ENCODE measurements around the gene MKS1.
A peak's percentile ranks its signal among the peaks of the same experiment; 100 is the strongest.

Gene MKS1

DNA sequence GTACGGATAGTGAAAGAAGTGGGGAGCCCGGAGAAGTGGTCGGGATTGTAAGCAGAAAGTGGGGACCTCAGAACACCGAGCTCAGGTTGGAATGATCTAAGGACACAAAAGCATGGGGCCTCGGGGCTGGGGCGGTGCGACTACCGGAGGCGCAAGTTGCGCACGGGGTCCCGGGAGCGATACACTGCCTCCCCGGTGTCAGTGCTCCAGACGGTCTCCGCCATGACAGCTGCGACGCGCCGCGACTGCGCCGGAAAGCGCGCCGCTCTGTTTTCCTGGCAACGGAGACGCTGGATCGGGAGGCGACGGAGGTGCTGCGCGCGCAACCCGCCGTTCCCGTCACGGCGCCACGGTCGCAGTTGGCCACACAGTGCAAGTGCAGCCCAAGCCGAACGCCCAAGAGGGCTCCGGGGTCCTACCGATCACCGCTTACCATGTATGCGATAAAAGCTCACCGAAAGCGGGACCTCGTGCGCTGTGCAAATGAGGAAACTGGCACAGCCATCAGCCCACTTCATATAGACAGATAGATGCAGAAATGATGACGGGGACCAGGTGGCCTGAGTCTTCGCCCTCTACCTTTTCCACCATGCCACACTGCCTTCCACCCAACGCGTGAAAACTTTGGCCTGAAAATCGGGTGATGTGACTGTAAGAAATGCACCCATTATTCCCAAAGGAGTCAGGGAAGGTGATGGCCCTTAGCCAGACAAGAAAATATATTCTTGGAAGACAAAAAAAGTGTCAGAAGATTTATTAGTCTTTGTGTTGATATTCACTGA is at the start of gene MKS1:
Gene MKS1 (minus strand): TSS at position 249 of the 782 bp plus-strand sequence. CDS start 25 bp downstream, at position 224.
- Histone ChIP-seq H3K27ac (ENCODE audit: low read length) (peak within 1 kb of the TSS; percentile 80), H3K4me1 (ENCODE audit: control insufficient read depth in 1 of 2, insufficient read depth in 2 of 2, low read length in 2 of 2) (peaks cover 0 to 11% of the 10 kb centered on the region in 2 donors), H3K27me3 (ENCODE audit: low read depth, low read length) (no peaks in the 10 kb centered on the region), H3K4me3 (ENCODE audit: low read depth in 1 of 2, low read length in 2 of 2) (peak within 1 kb of the TSS; percentile 94), H3K9me3 (ENCODE audit: control insufficient read depth in 1 of 2, low read length in 2 of 2) (no peaks in the 10 kb centered on the region), H3K36me3 (ENCODE audit: control insufficient read depth in 1 of 2, insufficient read depth in 2 of 2, low read length in 2 of 2) (peaks cover 6 to 18% of the 10 kb centered on the region in 2 donors)

- no peaks in the 10 kb centered on the region for H3K9me3 ChIP-seq (ENCODE audit: control insufficient read depth in 1 of 2, low read length in 2 of 2)
- no peaks in the 10 kb centered on the region for H3K4me1 ChIP-seq (ENCODE audit: control insufficient read depth in 1 of 2, insufficient read depth in 2 of 2, low read length in 2 of 2)
- no peaks in the 10 kb centered on the region for H3K36me3 ChIP-seq (ENCODE audit: control insufficient read depth in 1 of 2, insufficient read depth in 2 of 2, low read length in 2 of 2)
- H3K4me3 ChIP-seq (ENCODE audit: low read depth in 1 of 2, low read length in 2 of 2): no peak overlapping the region
- H3K27ac ChIP-seq (ENCODE audit: low read length): no peak overlapping the region
- H3K27me3 ChIP-seq (ENCODE audit: low read depth, low read length): peaks cover 11% of the 10 kb centered on the region
Measured at GRCh38 chr17:58268326-58268725, 49.3 kb upstream of the MKS1 start.

- H3K27ac ChIP-seq (ENCODE audit: low read length): no peak overlapping the region
- H3K9me3 ChIP-seq (ENCODE audit: control insufficient read depth in 1 of 2, low read length in 2 of 2): no peaks in the 10 kb centered on the region
- H3K4me3 ChIP-seq (ENCODE audit: low read depth in 1 of 2, low read length in 2 of 2): no peak overlapping the region
- H3K4me1 ChIP-seq (ENCODE audit: control insufficient read depth in 1 of 2, insufficient read depth in 2 of 2, low read length in 2 of 2): no peaks in the 10 kb centered on the region
- no peaks in the 10 kb centered on the region for H3K36me3 ChIP-seq (ENCODE audit: control insufficient read depth in 1 of 2, insufficient read depth in 2 of 2, low read length in 2 of 2)
- peaks cover 11% of the 10 kb centered on the region for H3K27me3 ChIP-seq (ENCODE audit: low read depth, low read length)
Measured at GRCh38 chr17:58267347-58268324, 48.6 kb upstream of the MKS1 start.

DNA sequence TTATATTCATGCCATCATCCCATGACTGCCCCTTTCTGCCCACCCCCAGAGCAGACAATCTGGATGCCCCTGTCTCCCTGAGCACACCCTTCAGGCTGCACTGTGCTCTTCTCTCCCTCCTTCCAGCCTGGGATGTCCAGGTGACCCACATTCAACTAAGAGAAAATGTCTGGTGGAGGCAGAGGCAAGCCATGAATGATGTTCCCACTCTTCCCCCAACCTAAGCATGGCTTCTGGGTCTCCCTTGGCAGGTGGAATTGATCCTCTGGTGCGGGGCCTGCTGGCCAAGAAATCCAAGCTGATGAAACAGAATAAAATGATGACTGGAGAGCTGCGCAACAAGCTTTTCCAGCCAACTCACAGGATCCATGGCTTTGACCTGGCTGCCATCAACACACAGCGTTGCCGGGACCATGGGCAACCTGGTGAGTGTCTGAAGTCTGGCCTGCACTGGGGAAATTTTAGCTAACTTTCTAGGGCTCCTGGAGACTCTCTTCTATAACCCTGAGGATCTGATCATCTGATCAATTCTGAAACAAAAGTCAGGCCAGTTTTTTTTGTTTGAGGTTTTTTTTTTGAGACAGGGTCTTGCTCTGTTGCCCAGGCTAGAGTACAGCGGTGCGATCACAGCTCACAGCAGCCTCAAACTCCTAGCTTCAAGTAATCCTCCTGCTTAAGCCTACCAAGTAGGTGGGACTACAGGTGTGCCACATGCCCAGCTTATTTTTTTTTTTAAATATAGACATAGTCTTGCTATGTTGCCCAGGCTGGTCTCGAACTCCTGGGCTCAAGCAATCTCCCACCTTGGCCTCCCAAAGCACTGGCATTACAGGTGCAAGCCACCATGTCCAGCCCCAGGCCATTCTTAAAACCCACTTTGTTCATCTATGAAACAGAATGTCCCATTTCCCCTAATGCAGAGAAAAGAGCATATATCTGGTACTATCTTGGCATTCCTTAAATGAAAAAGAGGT is 47.1 kb upstream of the MKS1 start:
- Histone ChIP-seq H3K36me3 (ENCODE audit: control insufficient read depth in 1 of 2, insufficient read depth in 2 of 2, low read length in 2 of 2) (no peaks in the 10 kb centered on the region), H3K27ac (ENCODE audit: low read length) (no peak overlapping the region), H3K9me3 (ENCODE audit: control insufficient read depth in 1 of 2, low read length in 2 of 2) (no peaks in the 10 kb centered on the region), H3K4me1 (ENCODE audit: control insufficient read depth in 1 of 2, insufficient read depth in 2 of 2, low read length in 2 of 2) (no peaks in the 10 kb centered on the region), H3K4me3 (ENCODE audit: low read depth in 1 of 2, low read length in 2 of 2) (no peak overlapping the region), H3K27me3 (ENCODE audit: low read depth, low read length) (peaks cover 11% of the 10 kb centered on the region)

DNA sequence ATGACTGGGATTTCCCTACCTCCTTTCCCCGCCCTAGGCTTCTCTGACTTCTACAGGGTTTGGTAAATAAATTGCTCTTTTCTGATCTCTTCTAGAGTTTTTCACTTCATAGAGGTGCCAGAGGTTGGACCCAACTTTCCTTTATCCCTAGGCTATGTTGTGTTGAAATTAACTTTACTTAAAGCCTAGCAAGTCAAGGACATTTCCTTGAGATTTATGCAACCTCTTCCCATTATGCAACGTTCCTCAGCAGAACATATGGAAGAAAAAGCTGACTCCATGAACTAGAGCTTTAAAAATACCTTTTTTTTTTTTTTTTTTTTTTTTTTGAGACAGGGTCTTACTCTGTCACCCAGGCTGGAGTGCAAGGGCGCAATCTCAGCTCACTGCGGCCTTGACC is 46.2 kb upstream of the MKS1 start:
- Histone ChIP-seq H3K4me3 (ENCODE audit: low read depth in 1 of 2, low read length in 2 of 2) (no peak overlapping the region), H3K4me1 (ENCODE audit: control insufficient read depth in 1 of 2, insufficient read depth in 2 of 2, low read length in 2 of 2) (no peaks in the 10 kb centered on the region), H3K27ac (ENCODE audit: low read length) (no peak overlapping the region), H3K27me3 (ENCODE audit: low read depth, low read length) (peaks cover 11% of the 10 kb centered on the region), H3K36me3 (ENCODE audit: control insufficient read depth in 1 of 2, insufficient read depth in 2 of 2, low read length in 2 of 2) (no peaks in the 10 kb centered on the region), H3K9me3 (ENCODE audit: control insufficient read depth in 1 of 2, low read length in 2 of 2) (no peaks in the 10 kb centered on the region)

- H3K36me3 ChIP-seq (ENCODE audit: control insufficient read depth in 1 of 2, insufficient read depth in 2 of 2, low read length in 2 of 2): no peaks in the 10 kb centered on the region
- H3K9me3 ChIP-seq (ENCODE audit: control insufficient read depth in 1 of 2, low read length in 2 of 2): no peaks in the 10 kb centered on the region
- peaks cover 11% of the 10 kb centered on the region for H3K27me3 ChIP-seq (ENCODE audit: low read depth, low read length)
Measured at GRCh38 chr17:58264407-58265103, 45.5 kb upstream of the MKS1 start.

GRCh38 chr17:58263773-58264172 is 44.7 kb upstream of the MKS1 start:
- no peaks in the 10 kb centered on the region for H3K36me3 ChIP-seq (ENCODE audit: control insufficient read depth in 1 of 2, insufficient read depth in 2 of 2, low read length in 2 of 2)
- no peaks in the 10 kb centered on the region for H3K4me1 ChIP-seq (ENCODE audit: control insufficient read depth in 1 of 2, insufficient read depth in 2 of 2, low read length in 2 of 2)
- H3K27me3 ChIP-seq (ENCODE audit: low read depth, low read length): peaks cover 11% of the 10 kb centered on the region
- H3K27ac ChIP-seq (ENCODE audit: low read length): no peak overlapping the region
- no peak overlapping the region for H3K4me3 ChIP-seq (ENCODE audit: low read depth in 1 of 2, low read length in 2 of 2)
- H3K9me3 ChIP-seq (ENCODE audit: control insufficient read depth in 1 of 2, low read length in 2 of 2): no peaks in the 10 kb centered on the region

More at GRCh38 chr17:58264407-58265103, 45.5 kb upstream of the MKS1 start:
- Histone ChIP-seq H3K4me3 (ENCODE audit: low read depth in 1 of 2, low read length in 2 of 2) (no peak overlapping the region), H3K27ac (ENCODE audit: low read length) (no peak overlapping the region), H3K4me1 (ENCODE audit: control insufficient read depth in 1 of 2, insufficient read depth in 2 of 2, low read length in 2 of 2) (no peaks in the 10 kb centered on the region)

DNA sequence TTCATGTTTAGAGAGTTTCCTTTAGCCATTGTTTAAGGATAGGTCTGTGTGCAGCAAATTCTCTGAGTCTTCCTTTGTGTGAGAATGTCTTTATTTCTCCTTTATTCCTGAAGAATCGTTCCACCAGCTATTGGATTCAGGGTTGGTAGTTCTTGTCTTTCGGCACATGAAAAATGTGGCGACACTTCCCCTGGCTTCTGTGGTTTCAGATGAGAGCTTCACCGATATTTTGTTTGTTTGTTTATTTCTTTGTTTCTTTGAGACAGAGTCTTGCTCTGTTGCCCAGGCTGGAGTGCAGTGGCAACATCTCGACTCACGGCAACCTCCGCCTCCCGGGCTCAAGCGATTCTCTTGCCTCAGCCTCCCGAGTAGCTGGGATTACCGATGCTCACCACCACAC is 43.1 kb upstream of the MKS1 start:
- Histone ChIP-seq H3K9me3 (ENCODE audit: control insufficient read depth in 1 of 2, low read length in 2 of 2) (no peaks in the 10 kb centered on the region), H3K27me3 (ENCODE audit: low read depth, low read length) (peaks cover 8% of the 10 kb centered on the region), H3K4me1 (ENCODE audit: control insufficient read depth in 1 of 2, insufficient read depth in 2 of 2, low read length in 2 of 2) (no peaks in the 10 kb centered on the region)

GRCh38 chr17:58254803-58255202 is 35.7 kb upstream of the MKS1 start:
- Histone ChIP-seq H3K36me3 (ENCODE audit: control insufficient read depth in 1 of 2, insufficient read depth in 2 of 2, low read length in 2 of 2) (no peaks in the 10 kb centered on the region), H3K4me3 (ENCODE audit: low read depth in 1 of 2, low read length in 2 of 2) (no peak overlapping the region), H3K27ac (ENCODE audit: low read length) (no peak overlapping the region), H3K27me3 (ENCODE audit: low read depth, low read length) (no peaks in the 10 kb centered on the region), H3K4me1 (ENCODE audit: control insufficient read depth in 1 of 2, insufficient read depth in 2 of 2, low read length in 2 of 2) (peaks cover 0 to 3% of the 10 kb centered on the region in 2 donors), H3K9me3 (ENCODE audit: control insufficient read depth in 1 of 2, low read length in 2 of 2) (no peaks in the 10 kb centered on the region)

More for the DNA sequence above, 43.1 kb upstream of the MKS1 start:
- Histone ChIP-seq H3K27ac (ENCODE audit: low read length) (no peak overlapping the region), H3K36me3 (ENCODE audit: control insufficient read depth in 1 of 2, insufficient read depth in 2 of 2, low read length in 2 of 2) (no peaks in the 10 kb centered on the region), H3K4me3 (ENCODE audit: low read depth in 1 of 2, low read length in 2 of 2) (no peak overlapping the region)

- H3K27me3 ChIP-seq (ENCODE audit: low read depth, low read length): peaks cover 5% of the 10 kb centered on the region
- H3K4me1 ChIP-seq (ENCODE audit: control insufficient read depth in 1 of 2, insufficient read depth in 2 of 2, low read length in 2 of 2): peaks cover 0 to 10% of the 10 kb centered on the region in 2 donors
- H3K36me3 ChIP-seq (ENCODE audit: control insufficient read depth in 1 of 2, insufficient read depth in 2 of 2, low read length in 2 of 2): no peaks in the 10 kb centered on the region
- H3K9me3 ChIP-seq (ENCODE audit: control insufficient read depth in 1 of 2, low read length in 2 of 2): no peaks in the 10 kb centered on the region
- no peak overlapping the region for H3K4me3 ChIP-seq (ENCODE audit: low read depth in 1 of 2, low read length in 2 of 2)
- no peak overlapping the region for H3K27ac ChIP-seq (ENCODE audit: low read length)
Measured at GRCh38 chr17:58253082-58253481, 34.0 kb upstream of the MKS1 start.
